Limb (tissue), 2 donors: Measurements from ENCODE around the gene USH2A.

Source experiments
- DNase-seq, 2 donors: peaks; one replicate each; pipeline ENCODE4 v3.0.0-alpha.2; 2016; ENCODE audit errors: extremely low spot score in 2 of 2

Gene USH2A

DNA sequence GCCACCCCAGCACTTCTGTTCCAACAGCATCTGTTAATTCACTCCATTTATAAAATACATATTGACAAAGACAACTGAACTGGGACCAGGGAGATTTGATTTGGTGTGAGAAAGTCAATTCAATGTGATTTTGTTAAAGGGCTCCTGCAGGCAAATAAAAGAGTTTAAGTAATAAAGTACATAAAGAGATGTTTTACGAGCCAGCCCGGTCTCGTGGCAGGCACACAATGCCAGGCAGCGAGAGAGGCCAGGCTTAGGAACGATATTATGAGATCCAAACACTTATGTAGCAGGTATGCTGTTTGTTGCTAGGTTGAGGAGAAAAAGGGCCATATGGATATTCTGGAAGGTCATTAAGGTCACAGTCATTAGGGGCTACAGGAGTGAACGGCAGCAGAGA, 629.1 kb downstream of the USH2A start:
- DNase-seq, result no peak

DNA sequence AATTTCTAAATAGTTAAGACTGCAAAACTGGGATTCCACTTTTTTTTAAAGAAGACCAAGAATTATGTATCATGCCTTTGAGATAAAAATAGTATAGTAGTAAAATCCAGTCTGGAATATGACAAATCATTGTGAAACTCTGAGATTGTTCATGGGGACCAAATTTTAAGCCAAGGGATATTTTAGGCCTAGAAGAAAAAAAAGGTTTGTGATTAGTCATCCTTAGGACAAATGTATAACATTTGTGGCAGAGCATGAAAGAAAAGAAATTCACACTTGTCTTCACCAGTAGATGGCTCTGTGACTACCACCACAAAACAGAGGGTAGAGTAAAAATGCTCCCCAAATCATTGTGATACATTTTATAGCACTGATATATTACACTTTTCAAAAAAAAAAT, 630.1 kb downstream of the USH2A start:
- no peak for DNase-seq

DNA sequence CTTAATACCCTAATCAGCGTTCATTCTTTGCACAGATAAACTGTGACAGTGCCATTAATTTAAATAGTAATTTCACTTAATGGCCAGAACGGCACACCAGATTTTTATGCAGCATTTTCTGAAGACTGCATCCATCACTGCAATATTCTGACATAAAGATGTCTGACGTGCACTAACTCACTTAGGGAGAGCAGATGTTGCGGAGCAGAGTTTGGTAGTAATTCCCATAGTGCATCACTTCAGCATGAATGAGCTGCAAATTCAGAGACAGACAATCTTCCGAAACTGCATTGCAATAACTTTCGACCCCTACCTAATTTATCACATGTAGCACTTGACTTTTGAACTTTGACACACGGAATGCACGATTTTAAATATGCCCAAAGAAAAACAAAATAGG, 630.8 kb downstream of the USH2A start:
- DNase-seq, result no peak

DNA sequence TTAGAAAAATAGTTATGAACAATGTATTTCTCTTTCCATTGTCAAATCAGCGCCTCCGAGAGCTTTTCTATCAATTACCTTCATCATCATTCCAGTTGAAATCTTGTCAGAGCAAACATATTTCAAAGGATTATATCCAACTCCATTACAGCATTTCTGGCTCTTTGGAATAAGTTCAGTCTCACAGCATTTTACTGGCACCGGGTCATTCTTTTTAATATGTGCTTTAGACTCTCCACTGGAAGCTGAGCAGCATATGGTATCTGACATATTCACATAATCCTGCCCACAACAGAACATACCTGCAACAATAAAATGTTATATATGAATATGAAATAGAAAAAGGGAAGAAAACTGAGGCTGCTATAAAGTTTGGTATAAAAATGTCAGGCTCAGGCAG, 633.3 kb downstream of the USH2A start:
- no peak for DNase-seq

DNA sequence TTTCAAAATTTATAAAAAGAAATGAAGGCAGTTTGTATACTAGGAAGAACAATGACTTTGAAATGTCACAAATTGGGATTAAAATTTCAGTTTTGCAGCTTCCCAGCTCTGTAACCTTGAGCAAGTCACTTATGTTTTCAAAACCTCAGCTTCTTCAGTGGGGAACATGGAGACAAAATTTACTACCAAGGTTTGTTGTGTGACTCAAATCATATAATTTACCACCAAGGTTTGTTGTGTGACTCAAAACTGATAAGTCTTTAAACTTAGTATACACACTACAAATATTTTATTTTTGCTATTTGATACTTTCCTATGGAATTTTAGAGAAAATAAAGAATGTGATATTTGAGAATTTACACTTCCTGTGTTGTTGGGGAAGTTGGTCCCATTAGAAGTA, 636.3 kb downstream of the USH2A start:
- no peak for DNase-seq

DNA sequence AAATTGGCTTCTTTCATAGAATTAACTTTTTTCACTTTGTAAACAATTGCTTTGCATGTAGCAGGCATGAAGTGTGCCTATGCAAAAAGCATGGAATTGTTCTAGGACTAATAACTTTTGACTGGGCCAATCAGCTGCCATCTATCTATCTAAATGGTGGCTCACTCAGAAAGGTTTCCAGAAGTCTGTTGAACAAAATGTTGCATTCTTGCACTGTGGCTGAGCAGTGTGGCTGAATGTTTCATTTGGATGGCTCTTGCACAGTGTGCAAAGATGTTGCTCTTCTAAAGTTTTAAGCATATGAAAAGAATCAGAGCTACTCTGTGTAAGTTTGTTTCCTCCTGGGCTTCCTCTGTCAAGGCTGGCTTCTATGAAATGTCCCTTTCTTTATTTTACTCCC, 642.6 kb downstream of the USH2A start:
- DNase-seq, result no peak

DNA sequence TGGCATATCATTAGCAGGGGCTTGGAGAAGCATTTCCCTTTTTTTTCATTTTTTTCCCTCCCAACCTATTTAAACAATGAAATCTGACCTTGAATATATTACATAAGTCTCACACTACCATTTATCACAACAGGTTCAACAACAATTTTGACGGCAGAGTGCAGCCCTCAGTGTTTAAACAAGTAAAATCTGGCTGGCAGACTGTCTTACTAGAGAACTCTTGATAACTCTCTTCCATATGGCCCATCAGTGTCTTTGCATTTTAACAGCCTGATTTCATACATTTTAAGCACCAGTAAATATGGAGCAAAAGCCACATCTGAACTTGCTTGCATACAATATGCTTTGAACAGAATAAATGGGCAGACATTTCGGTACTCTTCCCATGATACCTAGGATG, 643.1 kb downstream of the USH2A start:
- no peak for DNase-seq

DNA sequence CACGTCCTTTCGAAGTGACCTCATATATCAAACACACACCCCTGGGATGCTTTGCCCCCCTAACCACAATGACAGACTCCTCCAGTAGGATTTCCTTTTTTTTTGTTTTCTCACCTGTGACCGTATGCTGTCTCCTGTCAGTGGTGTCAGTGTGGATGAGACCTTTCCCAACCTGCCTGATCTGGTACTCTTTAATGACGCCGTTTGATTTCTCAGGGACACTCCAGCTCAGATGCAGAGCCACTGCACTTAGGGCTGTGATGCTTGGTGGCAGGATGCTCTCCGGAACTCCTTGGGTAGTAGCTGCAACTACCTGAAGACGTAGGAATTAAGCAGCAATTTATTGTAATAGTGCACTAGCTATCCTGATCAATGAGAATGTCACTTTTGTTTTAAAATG, 643.5 kb downstream of the USH2A start:
- no peak for DNase-seq

DNA sequence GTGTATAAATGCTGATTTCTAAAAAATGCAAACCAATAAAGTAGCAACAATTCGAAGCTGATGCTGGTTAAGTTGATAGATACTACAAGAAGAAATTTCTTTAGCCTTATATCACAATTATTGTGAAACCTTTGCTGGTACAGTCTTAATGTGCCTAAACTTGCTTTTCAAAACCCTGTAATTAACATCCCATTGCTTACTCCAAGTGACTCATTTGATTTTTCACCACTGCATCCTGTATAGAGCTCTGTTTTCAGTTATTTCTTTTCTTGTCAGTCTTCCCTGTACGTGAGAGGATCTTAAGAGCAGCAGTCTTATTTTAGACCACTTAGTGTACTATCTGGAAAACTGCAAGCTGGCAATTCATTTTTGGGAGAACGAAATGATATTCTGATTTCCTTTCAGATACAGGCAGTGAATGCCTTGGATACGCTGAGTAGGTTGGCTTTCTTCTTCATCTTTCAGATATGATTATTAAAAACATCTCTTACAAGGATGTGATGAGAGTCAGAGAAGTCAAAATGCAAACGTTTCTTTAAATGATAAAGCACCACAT, 645.8 kb downstream of the USH2A start:
- DNase-seq, result no peak

DNA sequence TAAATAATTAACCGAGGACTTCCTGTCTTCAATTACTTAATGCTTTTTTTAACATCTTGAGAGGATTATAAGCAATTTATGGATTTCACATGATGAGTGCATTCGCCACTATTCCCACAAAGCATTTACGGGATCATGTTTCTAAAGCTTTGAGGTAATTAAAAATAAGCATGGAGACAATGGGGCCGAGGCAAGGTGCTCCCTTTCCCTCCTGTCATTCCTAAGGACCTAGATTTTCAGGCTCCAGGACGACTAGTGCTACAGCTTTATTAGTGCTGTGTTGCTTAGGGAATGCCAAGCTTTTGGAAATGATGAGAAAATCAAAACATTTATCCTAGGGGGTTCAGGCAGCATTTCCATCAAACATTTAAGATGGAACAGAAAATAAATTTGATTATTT, 646.9 kb downstream of the USH2A start:
- no peak for DNase-seq

DNA sequence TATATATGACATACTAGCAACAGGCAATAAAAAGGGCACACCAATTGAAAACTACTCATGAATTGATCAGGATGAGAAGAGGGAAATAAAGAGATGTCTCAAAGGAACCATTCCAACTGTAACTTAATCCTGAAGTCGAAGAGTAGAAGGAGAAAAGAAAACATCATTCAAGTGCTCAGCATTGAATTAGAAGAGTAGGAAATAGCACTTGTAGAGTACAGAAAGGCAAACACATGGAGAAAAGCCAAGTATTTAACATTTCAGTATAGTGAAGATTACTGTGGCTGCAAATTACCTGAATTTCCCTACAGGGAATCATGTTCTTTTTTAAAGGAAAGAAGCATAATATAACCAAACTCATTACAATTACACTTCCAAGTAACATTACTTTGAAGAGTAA, 651.1 kb downstream of the USH2A start:
- no peak for DNase-seq

DNA sequence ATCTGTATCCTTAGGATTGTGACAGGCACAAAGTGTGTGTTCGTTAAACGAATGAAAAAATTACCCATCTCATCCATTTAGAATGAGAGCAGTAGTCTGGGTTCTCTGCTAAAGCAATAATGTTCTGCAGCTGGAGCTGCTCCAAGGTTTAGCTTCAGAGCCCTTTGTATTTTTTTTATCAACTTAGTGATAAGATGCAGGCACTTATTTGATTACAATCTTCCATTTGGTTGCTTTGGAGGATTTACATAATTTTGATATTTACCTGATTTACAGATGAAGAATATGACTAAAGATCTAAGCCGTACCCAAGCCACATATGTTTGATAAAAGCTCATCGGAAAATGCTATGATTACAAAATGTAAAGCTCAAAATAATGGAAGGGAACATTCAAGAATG, 654.9 kb downstream of the USH2A start:
- DNase-seq, result no peak

DNA sequence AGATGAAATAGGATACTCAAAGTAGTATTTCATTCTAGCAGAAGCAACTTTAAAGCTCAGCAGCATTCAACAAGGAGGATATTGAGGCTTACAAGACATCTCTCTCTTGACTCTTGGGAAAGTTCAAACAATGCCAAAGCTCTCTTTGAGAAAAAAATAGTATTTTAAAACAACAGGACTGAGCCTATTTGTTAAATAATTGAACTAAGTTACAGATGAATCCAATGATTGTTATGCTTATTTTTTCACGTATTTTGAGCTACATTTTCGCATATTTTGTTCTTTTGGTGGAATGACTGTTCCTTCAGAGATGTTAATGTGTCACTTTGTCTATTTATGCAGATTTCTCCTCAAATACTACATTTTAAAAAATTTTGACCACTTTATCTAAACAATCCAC, 655.5 kb downstream of the USH2A start:
- DNase-seq, result no peak

DNA sequence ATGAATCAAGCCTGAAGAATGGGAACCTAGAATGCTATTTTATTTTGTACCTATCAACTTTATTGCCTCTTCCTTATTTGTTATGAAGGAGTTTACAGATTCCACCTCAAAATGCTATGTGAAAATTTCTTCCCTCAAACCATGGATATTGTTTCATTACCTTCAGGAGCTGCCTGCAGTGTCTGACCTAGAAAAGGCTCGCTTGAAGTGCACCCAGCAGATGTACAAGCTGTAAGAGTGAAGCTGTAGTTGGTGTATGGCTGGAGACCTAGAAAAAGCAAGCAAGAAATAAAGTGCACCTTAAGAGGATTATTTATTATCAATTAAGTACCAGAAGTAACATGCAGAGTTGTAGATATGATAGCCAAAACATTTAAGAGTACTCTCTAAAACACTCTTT, 656.7 kb downstream of the USH2A start:
- no peak for DNase-seq

DNA sequence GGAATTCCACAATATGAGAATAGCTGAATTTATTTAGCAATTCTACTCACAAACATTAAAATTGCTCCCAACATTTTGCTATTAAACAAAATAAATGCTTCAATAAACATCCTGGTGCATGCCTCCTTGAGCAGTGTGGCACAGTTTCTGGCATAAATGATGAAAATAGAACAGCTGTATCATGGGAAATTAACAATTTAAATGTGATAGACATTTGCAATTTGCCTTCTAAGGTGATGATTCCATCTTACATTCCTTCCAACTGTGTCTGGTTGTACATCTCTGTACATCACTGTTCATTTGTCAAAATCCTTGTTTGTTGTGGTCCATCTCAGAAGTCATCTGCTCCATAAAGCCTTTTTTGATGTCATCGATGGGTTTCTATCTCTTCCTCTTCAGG, 657.4 kb downstream of the USH2A start:
- DNase-seq, result no peak

DNA sequence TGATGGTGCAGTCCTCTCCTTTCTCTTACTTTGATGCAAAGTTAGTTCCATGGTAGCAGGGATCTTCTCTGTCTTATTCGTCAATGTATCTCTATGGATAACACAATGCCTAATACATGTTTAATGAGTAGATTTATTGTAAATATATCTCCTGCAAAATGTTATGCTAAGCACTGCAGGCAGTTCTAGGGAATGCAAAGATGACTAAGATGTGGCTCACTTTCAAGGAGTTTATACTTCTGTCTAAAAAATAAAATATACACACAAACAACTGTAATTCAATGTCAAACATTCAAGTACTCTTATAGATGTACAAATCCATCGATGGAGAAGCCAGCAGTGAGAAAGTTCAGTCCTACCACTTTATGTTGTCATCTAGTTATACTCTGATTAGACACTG, 661.8 kb downstream of the USH2A start:
- no peak for DNase-seq

DNA sequence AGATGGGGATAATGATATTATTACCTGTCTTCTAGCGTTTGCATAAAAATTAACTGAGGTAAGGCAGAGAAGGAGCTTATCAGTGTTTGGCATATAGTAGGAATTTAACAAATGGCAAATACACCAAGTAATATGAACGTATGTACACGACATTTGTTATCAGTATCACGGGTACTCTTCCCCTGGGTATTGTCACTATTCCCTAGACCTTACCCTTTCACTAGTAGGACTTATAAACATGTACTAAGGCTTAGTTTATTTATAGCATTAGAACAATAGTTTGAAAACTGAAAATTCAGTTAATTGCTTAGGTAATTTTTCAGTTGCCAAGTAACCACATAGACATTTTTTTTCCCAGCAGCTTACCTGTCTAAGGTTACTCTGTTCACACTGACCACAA, 669.1 kb downstream of the USH2A start:
- no peak for DNase-seq

DNA sequence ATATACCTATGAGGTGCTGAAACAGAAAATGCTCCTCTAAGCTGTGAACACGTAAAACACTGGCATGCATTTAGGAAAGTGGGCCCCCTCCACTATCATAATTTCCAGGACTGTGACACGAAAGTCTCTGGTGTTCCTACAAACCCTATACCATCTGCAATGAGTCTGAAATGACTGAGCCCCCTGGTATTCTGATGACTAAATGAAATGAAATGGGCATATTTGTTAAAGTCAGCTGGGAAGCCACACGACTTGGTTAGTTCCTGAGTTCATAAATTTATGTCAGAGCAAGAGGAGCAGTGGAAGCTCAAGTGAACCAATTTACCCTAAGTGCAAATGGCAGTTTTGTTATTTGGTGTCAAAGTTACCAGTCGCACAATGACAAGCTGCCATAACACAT, 673.8 kb downstream of the USH2A start:
- no peak for DNase-seq

DNA sequence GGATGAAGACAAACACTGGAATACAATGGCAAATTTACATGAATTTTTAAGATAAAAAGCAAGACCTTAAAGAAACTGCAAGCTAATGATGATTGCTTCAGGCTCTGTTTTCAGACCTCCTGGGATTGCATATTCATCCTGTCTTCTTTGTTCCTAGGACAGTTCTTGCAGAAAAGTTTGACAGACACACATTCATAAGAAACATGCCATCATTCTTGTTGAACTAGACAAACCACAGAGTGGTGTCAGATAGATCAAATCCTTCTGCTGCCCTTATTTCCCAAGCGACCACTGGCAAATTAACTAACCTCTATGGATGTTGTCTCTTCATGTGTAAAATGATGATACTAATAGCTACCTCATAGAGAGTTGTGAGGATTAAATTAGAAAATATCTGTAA, 674.8 kb downstream of the USH2A start:
- DNase-seq, result no peak

DNA sequence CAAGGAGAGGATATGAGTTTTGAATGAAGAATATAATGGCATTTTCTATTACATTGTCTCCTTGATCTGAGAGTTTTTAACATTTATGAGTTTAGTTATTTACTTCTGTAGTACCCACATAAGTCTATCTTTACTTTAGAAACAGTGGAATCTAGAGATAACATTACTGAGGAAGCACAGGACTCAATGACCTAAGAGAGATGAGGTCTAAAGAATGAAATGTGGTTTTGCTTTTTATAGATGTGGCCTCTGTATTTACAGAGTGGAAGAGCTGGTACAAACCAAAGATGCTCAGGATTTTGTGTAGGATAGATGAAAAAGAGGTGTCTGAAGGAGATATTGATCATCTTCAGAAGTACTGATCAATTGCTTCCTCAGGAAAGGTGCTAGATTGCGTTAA, 678.8 kb downstream of the USH2A start:
- no peak for DNase-seq

DNA sequence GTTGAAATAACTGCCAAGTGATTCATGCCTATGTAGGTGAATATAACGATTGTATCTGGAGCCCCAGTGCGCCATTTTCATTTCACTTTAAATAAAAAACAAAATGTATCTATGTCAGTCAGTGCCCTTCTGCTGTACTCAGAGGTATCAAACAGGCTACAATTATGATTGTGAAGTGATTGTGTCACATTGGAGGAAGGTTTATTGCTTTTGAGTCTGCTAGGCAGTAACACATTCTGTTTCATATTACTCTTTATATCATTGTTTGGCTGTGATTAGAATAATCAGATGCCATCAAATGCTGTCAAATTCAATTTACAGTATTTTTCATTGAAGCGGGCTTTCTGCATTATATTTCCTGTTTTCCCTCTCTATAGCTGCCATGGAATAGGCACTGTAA, 684.2 kb downstream of the USH2A start:
- no peak for DNase-seq

DNA sequence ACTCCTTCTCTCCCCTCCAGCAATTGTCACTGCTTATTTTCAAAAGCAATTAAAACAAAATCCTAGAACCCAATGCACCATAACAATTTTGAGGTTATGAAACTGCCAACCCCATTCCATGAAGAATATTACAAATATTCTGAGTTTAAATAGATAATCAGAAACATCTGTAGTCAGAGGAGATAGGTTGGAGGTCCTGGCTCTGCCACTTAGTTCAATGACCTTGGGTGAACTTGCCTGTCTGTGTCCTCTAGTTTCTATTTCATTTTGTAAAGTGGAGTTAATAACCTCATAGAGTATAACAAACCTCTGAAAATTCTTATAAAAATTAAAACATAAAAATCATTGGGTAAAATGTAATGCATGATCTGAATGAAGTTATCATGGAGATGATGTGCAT, 691.5 kb downstream of the USH2A start:
- no peak for DNase-seq

DNA sequence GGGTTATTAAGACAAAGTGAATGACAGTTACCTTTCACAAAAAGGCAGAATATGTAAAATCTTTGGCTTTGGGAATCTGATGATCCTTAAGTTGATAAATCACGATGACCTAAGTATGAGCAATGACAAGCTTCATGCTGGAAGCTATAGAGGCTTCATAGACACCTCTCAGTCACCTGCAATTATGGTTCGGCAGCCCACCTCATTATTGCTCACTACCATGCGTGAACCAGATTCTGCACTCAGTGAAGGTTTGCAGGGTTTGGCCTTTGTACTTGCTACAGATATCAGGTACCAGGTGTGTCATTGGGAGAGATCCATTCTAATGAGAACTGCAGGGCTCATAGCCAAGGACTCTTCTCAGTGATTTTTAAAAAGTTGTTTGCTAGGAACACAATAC, 692.6 kb downstream of the USH2A start:
- no peak for DNase-seq

DNA sequence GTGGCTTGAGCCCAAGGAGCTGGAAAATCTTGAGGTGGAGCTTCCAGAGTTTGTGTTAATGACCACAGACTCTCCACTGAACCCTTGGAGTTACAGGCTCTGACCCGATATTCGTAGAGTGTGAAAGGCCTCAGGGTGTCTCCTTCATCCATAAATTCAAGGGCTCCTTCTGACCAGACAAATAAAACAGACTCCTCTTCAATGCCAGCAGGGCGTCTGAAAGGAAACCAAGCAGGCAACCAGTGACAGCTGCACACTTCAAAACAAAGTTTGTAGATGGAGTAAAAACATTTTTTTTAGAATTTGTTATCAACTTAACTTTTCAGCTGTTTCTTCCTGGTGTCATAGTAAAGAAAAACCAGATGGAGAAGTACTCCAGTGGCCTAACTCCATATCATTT, 695.1 kb downstream of the USH2A start:
- DNase-seq, result no peak

DNA sequence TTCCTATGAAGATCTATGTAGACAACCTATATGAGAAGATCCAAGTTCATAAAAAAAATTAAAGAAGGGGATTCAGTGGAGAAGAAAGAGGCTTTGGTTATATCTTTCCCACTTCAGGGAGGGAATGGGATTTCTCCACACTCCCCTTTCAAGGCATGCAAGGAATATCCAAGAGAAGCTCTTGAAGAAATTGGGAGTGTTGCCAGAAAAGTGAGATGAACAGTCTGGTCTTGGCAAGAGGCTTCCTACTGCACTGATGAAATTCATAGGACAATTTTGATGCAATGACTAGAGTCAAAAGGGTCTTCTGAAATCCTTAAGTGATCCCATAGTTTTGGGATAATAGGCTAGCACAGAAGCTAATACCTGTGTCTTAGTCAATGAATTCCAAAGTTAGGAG, 703.1 kb downstream of the USH2A start:
- no peak for DNase-seq
